Lower leg skin (tissue), 3 donors: ENCODE measurements around the gene PMPCA.

Source experiments
- CTCF ChIP-seq, 3 donors: fragments of 450-650 bp; IDR thresholded peaks; one replicate each; pipeline ENCODE4 v1.5.1; 2016; ENCODE audit warnings: antibody characterized with exemption in 3 of 3, mild to moderate bottlenecking in 3 of 3, moderate library complexity in 2 of 3
- POLR2A ChIP-seq, 2 donors: fragments of 450-650 bp; IDR thresholded peaks; one replicate each; pipeline ENCODE4 v1.6.1; 2016 to 2017; ENCODE audit warnings: antibody characterized with exemption in 2 of 2, mild to moderate bottlenecking in 1 of 2, moderate library complexity in 1 of 2

GRCh38 chr9:136466155-136466541 lies 55.7 kb downstream of the PMPCA start:
- TF ChIP-seq CTCF (IDR thresholded peaks at IDR 0.05) (no peak), POLR2A (IDR thresholded peaks at IDR 0.05) (no peak)
